ENCODE measurements around the gene ZNF667.

The ZNF667 gene

DNA sequence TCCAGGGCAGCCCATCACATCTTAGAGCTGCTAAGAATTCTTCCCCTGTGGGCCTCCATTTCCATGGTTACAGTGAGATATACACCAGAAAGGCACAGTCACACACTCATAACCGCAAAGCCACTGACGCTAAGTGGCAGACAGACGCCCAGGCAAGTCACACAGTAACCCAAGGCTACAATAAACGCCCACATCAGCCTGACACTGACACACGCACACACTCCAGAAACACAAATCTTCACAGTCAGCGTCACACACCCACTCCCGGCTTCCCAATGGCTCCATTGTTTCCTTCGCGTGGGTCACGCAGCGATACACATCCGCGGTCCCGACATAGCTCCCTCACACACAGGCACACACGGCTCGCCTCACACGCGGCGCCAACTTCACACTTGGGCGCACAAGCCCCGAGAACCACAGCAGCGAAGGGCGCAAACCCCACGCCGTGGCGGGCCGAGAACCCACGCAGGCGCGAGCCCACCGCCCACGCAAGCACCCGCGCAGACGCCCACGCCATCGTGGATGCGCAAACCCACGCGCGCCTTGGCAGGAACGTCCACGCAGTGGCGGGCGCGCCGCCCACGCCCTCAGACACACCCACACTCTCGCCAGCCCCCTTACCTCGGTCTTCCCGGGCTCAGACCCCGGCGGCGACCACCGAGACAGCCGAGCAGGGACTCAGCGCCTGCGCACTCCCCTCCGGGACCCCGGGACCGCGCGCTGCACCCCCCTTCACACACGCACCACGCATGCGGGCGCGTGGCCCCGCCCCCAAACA lies at the start of gene ZNF667:
Gene ZNF667, minus strand, starts transcription at position 695 of the 778 bp plus-strand sequence. CDS start 14,975 bp downstream, outside the sequence.
- DNase-seq (ENCODE audit: low spot score), result peak; percentile 93

DNA sequence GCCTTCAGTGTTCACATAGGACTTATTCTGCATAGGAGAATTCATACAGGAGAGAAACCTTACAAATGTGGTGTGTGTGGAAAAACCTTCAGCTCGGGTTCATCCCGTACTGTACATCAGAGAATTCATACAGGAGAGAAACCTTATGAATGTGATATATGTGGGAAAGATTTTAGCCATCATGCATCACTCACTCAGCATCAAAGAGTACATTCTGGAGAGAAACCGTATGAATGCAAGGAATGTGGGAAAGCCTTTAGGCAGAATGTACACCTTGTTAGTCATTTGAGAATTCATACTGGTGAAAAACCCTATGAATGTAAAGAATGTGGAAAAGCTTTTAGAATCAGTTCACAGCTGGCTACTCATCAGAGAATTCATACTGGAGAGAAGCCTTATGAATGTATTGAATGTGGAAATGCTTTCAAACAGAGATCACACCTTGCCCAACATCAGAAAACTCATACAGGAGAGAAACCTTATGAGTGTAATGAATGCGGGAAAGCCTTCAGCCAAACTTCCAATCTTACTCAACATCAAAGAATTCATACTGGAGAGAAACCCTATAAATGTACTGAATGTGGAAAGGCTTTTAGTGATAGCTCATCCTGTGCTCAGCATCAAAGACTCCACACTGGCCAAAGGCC lies 48.2 kb upstream of the ZNF667 start:
- no peak for DNase-seq (ENCODE audit: low spot score)

DNA sequence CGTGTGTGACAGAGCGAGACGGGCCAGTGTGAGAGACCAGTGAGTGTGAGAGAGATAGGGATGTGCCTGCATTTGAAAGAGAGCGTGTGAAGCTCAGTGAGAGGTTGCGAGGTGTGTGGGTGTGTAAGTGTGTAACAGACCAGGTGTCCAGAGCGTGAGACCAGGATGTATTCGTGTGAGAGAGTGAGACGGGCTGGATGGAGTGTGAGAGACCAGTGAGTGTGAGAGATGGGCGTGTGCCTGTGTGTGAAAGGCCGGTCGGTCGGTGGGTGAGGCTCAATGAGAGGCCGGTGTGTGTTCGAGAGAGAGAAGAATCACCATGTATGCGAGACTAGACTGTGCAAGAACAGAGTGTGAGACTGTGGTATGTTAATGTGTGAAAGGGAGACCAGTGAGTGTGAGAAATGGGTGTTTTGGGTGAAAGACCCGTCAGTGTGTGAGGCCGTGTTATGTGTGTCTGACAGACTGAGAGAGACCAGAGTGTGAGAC lies 31.2 kb upstream of the ZNF667 start:
- no peak for DNase-seq (ENCODE audit: low spot score)

DNA sequence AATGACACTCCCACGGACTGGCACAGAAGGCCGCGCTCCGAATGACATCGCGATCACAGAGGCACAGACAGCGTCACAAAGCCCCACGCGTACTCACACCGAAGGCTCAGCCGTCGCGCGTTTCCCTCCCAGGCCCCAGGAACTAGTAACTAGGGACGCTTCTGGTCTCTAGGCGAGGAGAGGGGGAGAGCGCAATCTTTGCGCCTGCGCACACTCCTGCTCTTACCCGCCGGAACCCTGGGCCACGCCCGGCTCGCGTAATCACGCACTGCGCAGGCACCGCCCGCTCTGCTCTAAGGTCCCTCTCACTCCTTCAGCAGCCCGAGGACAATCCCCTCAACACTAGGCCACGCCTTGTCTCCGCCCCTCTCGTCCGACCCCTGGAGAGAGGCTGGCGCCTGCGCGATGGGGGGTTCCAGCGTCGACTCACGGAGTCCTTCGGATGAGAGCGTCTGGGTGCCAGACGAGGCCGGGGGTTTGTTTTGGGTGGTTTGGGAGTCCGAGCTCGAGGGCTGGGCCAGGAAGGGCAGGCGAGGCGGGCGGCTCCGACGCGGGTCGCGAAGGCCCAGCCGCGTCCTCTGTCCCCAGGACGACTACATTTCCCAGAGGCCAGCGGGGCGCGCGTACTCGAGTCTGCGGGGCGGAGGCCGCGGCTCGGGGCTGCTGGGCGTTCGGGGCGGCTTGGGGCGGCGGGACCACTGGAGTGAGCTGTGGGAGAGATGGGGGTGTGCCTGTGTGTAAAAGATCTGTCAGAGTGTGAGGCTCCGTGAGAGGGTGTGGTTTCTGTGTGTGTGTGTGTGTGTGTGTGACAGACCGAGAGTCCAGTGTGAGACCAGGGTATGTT lies 30.5 kb upstream of the ZNF667 start, which contains the start of gene ZNF471:
Gene ZNF471, plus strand, starts transcription at position 410 of the 844 bp plus-strand sequence. CDS start 3,717 bp downstream, outside the sequence.
- DNase-seq (ENCODE audit: low spot score), result peak; percentile 99

DNA sequence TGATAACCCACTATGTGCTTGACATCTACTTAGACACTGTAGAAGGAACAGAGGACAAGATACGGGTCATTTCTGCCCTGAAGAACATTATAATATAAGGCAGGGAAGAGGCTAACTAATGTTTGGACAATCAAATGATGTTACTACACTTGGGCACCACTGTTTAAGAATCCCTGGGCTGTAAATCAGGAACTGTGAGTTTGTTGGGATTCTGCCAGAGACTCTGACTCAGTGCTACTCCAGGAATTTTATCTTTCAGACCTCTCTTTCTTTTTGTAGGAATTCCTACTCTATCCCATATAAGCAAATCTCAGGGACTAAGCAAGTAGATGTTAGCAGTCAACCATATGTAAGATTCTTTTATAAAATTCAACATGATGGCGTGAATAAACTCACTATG lies 27.4 kb upstream of the ZNF667 start:
- DNase-seq (ENCODE audit: low spot score), result peak; percentile 6

DNA sequence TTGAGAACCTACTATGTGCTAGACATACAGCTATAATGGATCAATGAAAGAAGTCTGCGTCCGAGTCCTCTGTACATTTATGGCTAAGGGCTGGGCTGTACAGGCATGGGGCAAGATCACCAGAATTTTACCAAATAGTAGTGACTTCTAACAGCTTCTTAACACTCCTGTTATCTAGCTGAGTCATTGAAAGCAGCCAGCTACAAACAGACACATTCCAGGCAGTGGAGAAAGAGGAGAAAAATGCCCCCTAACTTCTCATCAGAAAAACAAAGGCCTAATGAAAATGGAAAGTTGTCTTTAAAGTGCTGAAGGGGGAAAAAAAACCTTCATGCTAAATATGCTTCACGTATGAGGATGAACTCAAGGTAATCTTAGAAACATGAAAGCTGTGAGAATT lies 14.3 kb upstream of the ZNF667 start:
- DNase-seq (ENCODE audit: low spot score), result no peak

DNA sequence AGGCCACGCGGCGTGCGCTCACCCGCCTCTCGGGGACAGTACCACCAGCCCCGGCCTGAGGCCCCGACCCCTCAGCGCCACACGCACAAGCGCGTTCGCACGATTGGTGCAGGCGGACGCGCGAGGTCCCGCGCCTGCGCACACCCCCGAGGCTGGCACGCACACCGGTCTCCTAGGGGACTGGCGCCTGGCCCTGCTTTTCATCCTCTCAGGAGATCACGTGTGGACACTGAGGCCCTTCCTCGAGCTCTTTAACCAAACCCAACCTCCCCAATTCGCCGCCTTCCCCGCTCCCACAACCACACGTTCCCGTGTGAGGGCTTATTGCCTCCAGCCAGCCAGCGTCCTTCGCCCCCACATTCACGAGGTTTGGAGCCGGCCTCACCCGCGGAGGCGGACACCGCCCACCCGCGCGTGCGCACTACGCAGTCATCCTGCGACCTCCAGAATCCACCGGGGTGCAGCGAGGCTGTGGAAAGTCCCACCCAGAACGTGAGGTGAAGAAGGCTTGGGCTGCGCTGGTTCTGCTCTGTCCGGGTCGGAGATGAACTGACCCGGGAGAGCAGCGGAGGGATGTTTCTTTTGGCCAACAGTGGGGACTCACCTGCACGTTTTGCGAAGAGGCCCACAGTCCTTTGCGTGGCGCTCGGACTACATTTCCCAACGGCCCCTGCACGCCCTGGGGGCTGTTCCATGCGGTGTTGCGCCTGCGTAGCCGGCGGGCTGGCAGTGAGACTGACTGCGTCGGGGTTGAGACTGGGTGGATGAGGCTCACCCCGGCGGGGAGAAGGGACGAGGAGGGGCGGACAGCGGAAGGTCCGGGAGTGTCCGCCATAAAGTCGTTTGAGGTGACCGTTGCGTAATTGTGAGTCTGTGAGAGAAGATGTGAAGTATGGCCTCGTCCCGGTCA lies 539 bp upstream of the ZNF667 start:
- DNase-seq (ENCODE audit: low spot score), result peak; percentile 97

DNA sequence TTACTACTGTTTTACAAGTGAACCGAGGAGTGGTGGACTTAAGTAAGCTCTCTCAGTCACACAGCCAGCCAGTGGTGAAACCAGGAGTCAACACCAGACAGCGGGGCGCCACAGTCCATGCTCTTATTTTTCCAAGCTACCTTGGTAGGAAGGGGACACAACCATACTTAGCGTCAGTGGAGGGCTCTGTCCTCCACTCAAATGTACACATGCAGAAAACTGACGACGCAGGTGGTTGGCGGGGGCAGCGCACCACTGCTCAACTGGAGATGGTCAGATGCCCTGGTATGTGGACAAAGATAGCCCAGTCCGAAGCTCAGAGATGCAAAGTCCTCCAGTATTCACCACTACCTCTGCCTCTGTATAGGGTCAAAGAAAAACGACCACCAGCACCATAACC lies 1.1 kb downstream of the ZNF667 start:
- no peak for DNase-seq (ENCODE audit: low spot score)

DNA sequence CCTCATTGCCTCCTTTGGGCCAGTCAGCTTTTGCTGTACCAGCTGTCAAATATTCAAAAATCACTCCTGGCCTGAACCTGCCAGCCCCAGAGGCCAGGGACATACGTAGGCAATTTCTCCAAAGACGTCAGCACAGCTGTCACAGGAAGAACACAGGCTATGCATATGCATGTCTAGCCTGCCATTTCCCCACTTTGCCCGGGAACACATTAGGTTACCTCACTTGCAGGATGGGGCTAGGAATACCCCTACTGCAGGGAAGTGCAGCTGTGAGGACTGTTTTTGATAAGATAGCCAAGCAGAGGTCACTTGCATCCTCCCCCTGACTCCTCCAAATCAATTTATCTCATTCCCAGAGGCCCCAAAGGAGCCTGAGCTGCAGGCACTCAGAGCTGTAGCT lies 2.8 kb downstream of the ZNF667 start:
- DNase-seq (ENCODE audit: low spot score), result no peak

DNA sequence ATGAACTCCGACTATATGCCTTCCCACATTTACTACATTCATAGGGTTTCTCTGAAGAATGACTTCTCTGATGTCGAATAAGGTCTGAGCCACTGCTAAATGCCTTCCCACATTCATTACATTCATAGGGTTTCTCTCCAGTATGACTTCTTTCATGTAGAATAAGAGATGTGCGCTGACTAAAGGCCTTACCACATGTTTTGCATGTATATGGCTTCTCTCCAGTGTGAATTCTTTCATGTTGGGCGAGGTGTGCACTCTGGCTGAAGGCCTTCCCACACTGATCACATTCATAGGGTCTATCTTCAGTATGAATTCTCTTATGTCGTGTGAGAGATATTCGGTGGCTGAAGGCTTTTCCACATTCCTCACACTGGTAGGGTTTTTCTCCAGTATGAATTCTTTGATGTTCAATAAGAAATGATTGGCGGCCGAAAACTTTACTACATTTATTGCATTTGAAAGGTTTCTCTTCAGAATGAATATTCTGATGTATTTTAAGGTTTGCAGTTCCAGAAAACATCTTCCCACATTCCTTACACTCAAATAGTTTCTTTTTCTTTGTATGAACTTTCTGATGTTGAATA lies 35.8 kb downstream of the ZNF667 start:
- DNase-seq (ENCODE audit: low spot score), result no peak

DNA sequence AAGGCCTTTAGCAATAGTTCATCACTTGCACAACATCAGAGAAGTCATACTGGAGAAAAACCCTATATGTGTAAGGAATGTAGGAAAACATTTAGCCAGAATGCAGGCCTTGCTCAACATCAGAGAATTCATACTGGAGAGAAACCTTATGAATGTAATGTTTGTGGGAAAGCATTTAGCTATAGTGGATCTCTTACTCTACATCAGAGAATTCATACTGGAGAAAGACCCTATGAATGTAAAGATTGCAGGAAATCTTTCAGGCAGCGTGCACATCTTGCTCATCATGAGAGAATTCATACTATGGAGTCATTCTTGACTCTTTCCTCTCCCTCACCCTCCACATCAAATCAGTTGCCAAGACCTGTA lies 53.2 kb downstream of the ZNF667 start:
- no peak for DNase-seq (ENCODE audit: low spot score)

DNA sequence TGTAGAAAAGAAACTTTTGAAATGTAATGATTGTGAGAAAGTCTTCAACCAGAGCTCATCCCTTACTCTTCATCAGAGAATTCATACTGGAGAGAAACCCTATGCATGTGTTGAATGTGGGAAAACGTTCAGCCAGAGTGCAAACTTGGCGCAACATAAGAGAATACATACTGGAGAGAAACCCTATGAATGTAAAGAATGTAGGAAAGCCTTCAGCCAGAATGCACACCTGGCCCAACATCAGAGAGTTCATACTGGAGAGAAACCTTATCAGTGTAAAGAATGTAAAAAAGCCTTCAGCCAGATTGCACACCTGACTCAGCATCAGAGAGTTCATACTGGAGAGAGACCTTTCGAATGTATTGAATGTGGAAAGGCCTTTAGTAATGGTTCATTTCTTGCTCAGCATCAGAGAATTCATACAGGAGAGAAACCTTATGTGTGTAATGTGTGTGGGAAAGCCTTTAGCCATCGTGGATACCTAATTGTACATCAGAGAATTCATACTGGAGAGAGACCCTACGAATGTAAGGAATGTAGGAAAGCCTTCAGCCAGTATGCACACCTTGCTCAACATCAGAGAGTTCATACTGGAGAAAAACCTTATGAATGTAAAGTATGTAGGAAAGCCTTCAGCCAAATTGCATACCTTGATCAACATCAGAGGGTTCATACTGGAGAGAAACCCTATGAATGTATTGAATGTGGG lies 53.7 kb downstream of the ZNF667 start:
- no peak for DNase-seq (ENCODE audit: low spot score)

DNA sequence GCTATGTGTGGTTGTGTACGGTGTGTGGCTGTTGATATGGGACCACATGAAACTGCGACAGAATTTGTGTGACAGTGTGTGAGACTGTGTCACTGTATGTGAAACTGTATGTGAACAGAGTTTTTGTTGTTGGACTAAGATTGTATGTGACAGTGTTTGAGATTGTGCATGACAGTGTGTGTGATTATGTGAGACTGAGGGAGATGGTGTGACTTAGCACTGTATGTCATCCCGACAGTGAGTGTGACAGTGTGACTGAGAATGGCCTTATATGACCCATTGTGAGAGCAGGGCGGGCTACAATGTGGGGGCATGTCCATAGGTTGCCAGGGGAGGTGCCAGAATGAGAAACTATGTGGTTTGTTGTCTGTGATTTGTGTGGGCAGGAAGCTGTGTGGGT lies 72.1 kb downstream of the ZNF667 start:
- no peak for DNase-seq (ENCODE audit: low spot score)

DNA sequence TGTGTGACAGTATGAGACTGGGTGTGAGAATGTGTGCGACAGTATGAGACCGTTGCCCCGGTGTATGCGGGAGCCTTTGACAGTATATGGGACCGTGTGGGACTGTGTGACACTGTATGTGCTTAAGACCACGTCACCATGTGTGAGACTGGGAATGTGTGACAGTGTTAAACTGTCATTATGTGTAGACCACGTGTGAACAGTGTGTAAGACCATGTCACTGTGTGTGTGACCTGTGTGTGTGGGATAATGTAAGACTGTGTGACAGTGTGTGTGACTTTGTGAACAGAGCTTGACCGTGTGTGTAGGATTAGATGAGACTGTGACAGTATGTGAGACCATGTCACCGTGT lies 72.5 kb downstream of the ZNF667 start:
- DNase-seq (ENCODE audit: low spot score), result no peak

DNA sequence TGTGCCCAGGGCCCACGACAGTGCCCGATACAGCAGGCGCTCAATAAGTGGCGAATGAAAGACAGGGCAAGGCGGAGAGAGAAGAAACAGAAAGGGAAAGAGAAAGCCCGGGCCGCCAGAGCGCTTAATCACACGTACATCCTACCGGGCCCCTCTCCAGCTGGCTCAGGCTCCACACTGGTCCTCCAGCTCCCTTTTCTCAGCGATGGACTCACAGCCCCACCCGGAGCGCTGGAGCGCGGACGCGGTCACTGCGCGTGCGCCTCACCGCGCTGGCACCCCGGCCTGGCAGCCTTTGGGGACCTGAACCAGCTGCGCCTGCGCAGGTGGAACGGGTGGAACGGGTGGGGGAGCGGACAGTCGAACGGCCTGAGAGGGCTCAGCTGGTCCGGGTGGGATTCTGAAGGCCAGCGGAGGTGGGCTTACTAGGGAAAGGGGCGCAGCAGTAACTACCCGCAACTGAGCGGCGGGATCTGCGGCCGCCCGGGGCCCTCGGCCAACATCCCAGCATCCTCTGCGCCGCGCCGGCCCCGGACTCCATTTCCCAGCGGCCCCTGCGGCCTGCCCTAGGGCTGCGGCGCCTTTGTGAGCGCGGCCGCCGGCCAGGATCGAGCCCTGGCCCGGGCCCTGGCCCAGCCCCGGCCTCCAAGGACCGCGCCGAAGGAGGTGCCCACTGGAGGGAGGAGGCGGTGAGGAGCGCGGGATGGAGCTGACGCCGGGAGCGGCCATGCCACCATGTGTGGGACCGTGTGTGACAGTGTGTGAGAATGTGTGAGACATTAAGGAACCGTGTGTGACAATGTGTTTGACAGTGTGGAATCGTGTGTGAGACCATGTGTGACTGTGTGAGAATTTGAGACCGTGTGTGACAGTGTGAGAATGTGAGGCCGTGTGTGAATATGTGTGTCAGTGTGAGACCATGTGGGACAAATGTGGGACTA lies 73.1 kb downstream of the ZNF667 start, which contains the start of gene ZNF583:
Gene ZNF583, plus strand, starts transcription at position 569 of the 941 bp plus-strand sequence. CDS start 2,783 bp downstream, outside the sequence.
- DNase-seq (ENCODE audit: low spot score), result peak; percentile 100

DNA sequence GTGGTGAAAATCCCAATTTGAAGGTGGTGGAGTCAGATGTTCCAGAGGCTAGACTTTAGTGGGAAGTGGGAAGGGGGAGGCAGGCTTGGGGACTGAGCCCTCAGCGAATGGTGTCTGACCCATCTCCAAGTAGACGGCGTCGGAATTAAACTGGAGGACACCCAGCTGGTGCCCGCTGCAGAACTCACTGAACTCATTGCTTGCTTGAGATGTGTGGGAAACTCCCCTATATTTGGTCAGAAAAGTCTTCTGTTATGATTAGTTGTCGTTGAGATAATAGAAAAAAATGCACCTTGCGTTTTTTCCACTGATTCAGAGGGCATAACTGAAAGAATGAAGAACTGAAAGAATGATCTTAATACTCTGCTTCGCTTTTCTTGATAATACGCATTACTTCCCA lies 73.9 kb downstream of the ZNF667 start:
- DNase-seq (ENCODE audit: low spot score), result no peak

DNA sequence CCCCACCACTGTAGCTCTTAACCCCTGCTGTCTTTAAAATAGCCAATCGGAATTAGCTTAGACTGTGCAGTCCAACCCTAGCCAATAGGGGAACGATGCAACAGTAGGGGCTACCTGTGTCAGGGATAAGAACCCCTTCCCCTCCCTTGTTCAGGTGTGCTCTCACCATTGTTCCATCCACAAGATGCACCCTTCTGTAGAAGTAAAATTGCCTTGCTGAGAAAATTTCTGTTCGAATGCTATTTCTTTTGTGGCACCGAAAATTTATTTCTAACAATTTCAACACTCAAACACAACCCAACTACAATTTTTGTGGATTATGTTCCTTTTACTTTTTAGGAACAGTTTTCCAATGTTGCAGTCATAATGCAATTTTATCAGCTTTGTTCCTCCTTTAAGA lies 76.7 kb downstream of the ZNF667 start:
- DNase-seq (ENCODE audit: low spot score), result no peak

DNA sequence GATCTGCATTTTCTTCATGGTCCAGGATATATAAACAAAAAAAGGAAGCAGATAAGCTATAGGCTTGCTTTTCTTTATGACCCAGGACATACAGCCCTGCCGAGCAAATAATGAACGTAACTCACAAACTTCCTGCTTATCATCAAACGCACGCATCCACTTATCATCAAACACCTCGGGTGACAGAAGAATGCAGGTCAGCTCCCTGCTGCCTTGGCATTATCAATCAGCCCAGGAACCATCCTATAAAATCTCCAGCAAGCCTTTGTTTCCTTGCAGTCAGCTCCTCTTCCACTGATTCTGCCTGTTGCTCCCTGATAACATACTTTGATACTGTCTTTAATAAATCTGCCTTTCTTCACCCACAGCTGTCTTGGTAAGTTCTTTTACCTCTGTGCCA lies 78.3 kb downstream of the ZNF667 start:
- DNase-seq (ENCODE audit: low spot score), result no peak
